ENCODE results near the gene GRK4.

GRK4 gene

GRCh38 chr4:3016961-3017360 lies 53.6 kb downstream of the GRK4 start:
- Histone ChIP-seq H3K4me3 (ENCODE audit: low read depth, low read length) (no peak overlapping the region), H3K9me3 (ENCODE audit: control insufficient read depth, insufficient read depth, low read depth, low read length) (no peaks in the 10 kb centered on the region), H3K36me3 (ENCODE audit: control insufficient read depth in 2 of 2, insufficient read depth in 1 of 2, low read length in 2 of 2) (no peaks in the 10 kb centered on the region), H3K4me1 (ENCODE audit: control insufficient read depth, insufficient read depth, low read length) (no peaks in the 10 kb centered on the region), H3K27ac (ENCODE audit: extremely low read depth, low read depth, low read length) (no peak overlapping the region)
- POLR2A ChIA-PET, result no interaction called here
- CTCF ChIA-PET, result no interaction called here
- TF ChIP-seq ZNF776 (tag by site-specific recombination; IDR thresholded peaks at IDR 0.05; ENCODE audit: borderline replicate concordance) (no peak), ZNF629 (tag by site-specific recombination; IDR thresholded peaks at IDR 0.05) (no peak), ZSCAN30 (tag by site-specific recombination; IDR thresholded peaks at IDR 0.05) (no peak), INSM2 (tag by site-specific recombination; IDR thresholded peaks at IDR 0.05) (no peak), ZNF488 (tag by site-specific recombination; IDR thresholded peaks at IDR 0.05) (no peak), ZNF580 (tag by site-specific recombination; IDR thresholded peaks at IDR 0.05) (no peak), GLIS2 (tag by site-specific recombination; IDR thresholded peaks at IDR 0.05) (no peak), PATZ1 (tag by site-specific recombination; IDR thresholded peaks at IDR 0.05) (no peak), SP7 (tag by site-specific recombination; IDR thresholded peaks at IDR 0.05) (no peak), ZSCAN23 (tag by site-specific recombination; IDR thresholded peaks at IDR 0.05) (no peak), ZNF133 (tag by site-specific recombination; IDR thresholded peaks at IDR 0.05) (no peak), ZNF549 (tag by site-specific recombination; IDR thresholded peaks at IDR 0.05) (no peak), ZNF311 (tag by site-specific recombination; IDR thresholded peaks at IDR 0.05; ENCODE audit: borderline replicate concordance) (no peak), ZNF155 (tag by site-specific recombination; IDR thresholded peaks at IDR 0.05) (no peak), ZNF335 (tag by site-specific recombination; conservative IDR thresholded peaks at IDR 0.05) (no peak), ZNF132 (tag by site-specific recombination; IDR thresholded peaks at IDR 0.05; ENCODE audit: borderline replicate concordance) (no peak)

GRCh38 chr4:3017504-3017903 lies 54.1 kb downstream of the GRK4 start:
- POLR2A ChIA-PET, result no interaction called here
- Histone ChIP-seq H3K36me3 (ENCODE audit: control insufficient read depth in 2 of 2, insufficient read depth in 1 of 2, low read length in 2 of 2) (no peaks in the 10 kb centered on the region), H3K4me1 (ENCODE audit: control insufficient read depth, insufficient read depth, low read length) (no peaks in the 10 kb centered on the region), H3K27ac (ENCODE audit: extremely low read depth, low read depth, low read length) (no peak overlapping the region), H3K4me3 (ENCODE audit: low read depth, low read length) (no peak overlapping the region), H3K9me3 (ENCODE audit: control insufficient read depth, insufficient read depth, low read depth, low read length) (no peaks in the 10 kb centered on the region)
- CTCF ChIA-PET, result interaction anchor here (0.6 kb wide), 1 partner anchor 73 kb away, joined by 3 read pairs; no protein-coding TSS in a partner anchor
- TF ChIP-seq SALL2 (tag by site-specific recombination; IDR thresholded peaks at IDR 0.05; ENCODE audit: borderline replicate concordance) (no peak), ZBTB48 (tag by site-specific recombination; IDR thresholded peaks at IDR 0.05) (no peak), WT1 (tag by site-specific recombination; IDR thresholded peaks at IDR 0.05) (no peak), ZNF112 (tag by site-specific recombination; IDR thresholded peaks at IDR 0.05) (no peak), ZNF24 (tag by site-specific recombination; IDR thresholded peaks at IDR 0.05) (no peak), ZNF214 (tag by site-specific recombination; IDR thresholded peaks at IDR 0.05; ENCODE audit: borderline replicate concordance) (no peak), ZNF184 (tag by site-specific recombination; IDR thresholded peaks at IDR 0.05) (no peak), ZNF23 (tag by site-specific recombination; IDR thresholded peaks at IDR 0.05; ENCODE audit: borderline replicate concordance) (no peak), ZBTB17 (tag by site-specific recombination; IDR thresholded peaks at IDR 0.05) (no peak), PRDM4 (tag by site-specific recombination; IDR thresholded peaks at IDR 0.05) (no peak), ZFP3 (tag by site-specific recombination; IDR thresholded peaks at IDR 0.05; ENCODE audit: low read depth) (no peak), ZNF423 (tag by site-specific recombination; IDR thresholded peaks at IDR 0.05) (no peak)

Measured in HEK293 (cell line).